ENCODE results near the gene SDR9C7.
"Not testable (repeated sequence)": the region's sequence is repeated elsewhere in the genome, so short reads cannot be mapped to it uniquely, and the experiment has no call there.

The SDR9C7 gene

DNA sequence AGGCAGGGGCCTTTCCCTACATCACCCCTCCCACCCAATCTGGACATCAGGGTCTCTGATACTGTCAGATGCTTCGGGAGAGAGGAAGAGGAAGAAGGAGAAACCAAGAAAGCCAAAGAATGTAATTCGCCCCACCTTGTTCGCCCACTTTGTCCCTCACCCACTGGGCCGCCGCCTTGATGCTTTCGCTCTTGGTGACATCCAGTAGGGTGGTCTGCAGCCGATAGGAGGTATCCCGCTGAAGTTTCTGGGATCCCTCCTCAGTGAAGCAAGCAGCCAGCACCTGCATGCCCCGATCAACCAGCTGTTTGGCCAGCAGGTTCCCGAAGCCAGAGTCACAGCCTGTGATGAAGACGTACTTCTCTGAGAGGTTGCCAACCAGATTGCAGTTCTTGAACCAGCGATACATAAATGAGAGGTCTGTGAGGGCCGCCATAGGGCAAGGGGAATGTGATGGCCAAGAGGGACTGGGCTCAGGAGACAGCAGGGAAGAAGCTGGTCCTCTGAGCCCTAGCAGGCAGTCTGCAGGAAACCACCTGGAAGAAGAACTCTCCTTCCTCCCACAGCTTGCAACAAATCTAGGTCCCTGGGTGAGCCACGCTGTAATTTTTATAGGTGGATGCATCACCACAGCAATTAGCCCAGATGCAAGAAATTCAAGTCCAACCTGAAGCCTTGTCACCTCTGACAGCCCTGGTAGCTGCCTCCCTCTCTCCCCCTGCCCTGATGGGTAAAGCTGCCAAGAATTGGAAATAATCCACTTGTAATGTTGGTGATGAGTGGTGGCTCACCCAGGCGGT, at the start of gene SDR9C7:
Gene SDR9C7 (minus strand): TSS at position 583 of the 800 bp plus-strand sequence. CDS start 147 bp downstream, at position 436.
- no peak for DNase-seq

- DNase-seq: no peak
These were observed 49.2 kb upstream of the SDR9C7 start for GRCh38 chr12:56983386-56983785.

DNA sequence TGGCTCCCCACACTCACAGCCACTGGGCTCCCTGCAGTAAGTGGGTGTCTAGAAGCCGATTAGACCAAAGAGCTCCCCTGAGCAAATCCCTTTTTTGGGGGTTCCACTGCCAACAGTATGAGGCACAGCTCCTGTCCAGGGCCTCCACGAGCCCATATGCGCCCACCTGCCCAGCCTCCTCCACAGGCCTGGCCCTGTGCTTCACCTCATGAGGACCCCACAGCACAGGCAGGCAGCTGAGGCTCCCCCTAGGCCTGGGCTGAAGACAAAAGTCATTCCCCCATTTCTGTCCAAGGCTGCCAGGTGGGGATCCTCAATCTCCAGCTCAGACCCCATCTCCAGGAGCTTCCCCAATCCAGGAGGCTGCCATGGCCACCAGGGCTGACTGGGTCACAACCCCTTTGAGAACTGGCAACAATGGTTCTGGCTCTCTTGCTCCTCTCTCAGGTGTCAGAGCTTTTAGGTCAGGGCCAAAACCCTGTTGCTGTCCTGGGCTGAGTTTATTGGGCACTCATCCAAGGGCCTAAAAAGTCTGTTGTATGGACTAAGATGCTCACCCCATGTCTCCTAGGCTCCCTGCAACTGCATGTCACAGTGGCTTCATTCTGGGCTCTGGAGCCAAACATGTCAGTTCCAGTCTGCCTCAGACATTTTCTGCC, 48.5 kb upstream of the SDR9C7 start:
- not testable (repeated sequence) for DNase-seq

- DNase-seq: no peak
These were observed 46.8 kb upstream of the SDR9C7 start for GRCh38 chr12:56980941-56981530.

- no peak for DNase-seq
These were observed 46.1 kb upstream of the SDR9C7 start for GRCh38 chr12:56980268-56980667.

GRCh38 chr12:56979628-56980027, 45.4 kb upstream of the SDR9C7 start:
- DNase-seq: no peak

- DNase-seq: no peak
These were observed 44.4 kb upstream of the SDR9C7 start for GRCh38 chr12:56978397-56979138.

GRCh38 chr12:56977361-56977760, 43.2 kb upstream of the SDR9C7 start:
- not testable (repeated sequence) for DNase-seq

DNA sequence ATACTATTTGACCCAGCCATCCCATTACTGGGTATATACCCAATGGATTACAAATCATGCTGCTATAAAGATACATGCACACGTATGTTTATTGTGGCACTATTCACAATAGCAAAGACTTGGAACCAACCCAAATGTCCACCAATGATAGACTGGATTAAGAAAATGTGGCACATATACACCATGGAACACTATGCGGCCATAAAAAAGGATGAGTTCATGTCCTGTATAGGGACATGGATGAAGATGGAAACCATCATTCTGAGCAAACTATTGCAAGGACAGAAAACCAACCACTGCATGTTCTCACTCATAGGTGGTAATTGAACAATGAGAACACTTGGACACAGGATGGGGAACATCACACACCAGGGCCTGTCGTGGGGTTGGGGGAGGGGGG, 40.0 kb upstream of the SDR9C7 start:
- not testable (repeated sequence) for DNase-seq

- DNase-seq: not testable (repeated sequence)
These were observed 34.7 kb upstream of the SDR9C7 start for GRCh38 chr12:56968910-56969309.

GRCh38 chr12:56965997-56966642, 31.9 kb upstream of the SDR9C7 start:
- DNase-seq: not testable (repeated sequence)

- DNase-seq: not testable (repeated sequence)
These were observed 30.9 kb upstream of the SDR9C7 start for GRCh38 chr12:56965124-56965523.

GRCh38 chr12:56963557-56963956, 29.3 kb upstream of the SDR9C7 start:
- DNase-seq: not testable (repeated sequence)

- not testable (repeated sequence) for DNase-seq
These were observed 28.0 kb upstream of the SDR9C7 start for GRCh38 chr12:56962247-56962646.

DNA sequence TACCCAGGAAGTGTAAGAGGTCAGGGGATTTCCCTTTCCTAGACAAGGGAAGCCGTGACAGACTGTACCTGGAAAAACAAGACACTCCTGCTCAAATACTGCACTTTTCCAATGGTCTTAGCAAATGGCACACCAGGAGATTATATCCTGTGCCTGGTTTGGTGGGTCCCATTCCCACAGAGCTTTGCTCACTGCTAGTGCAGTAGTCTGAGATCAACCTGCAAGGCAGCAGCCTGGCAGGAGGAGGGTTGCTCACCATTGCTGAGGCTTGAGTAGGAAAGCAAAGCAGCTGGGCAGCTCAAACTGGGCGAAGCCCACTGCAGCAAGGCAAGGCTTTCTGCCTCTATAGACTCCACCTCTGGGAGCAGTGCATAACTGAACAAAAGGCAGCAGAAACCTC, 24.2 kb upstream of the SDR9C7 start:
- DNase-seq: no peak

- no peak for DNase-seq
These were observed 23.2 kb upstream of the SDR9C7 start, which contains the start of gene RDH16 for GRCh38 chr12:56957229-56958052. Gene RDH16, minus strand, starts transcription at chr12:56957608. Its CDS starts 146 bp downstream, at chr12:56957462.

GRCh38 chr12:56955631-56956256, 21.5 kb upstream of the SDR9C7 start:
- DNase-seq: no peak

- no peak for DNase-seq
These were observed 20.7 kb upstream of the SDR9C7 start for GRCh38 chr12:56954958-56955355.

GRCh38 chr12:56954057-56954957, 20.1 kb upstream of the SDR9C7 start:
- no peak for DNase-seq

- DNase-seq: no peak
These were observed 19.1 kb upstream of the SDR9C7 start for GRCh38 chr12:56953314-56953713.
